BLaER1 (cell line): Measurements from ENCODE around the gene SLC43A1.

Source experiments
- H3K27ac ChIP-seq: shearing (Covaris generic); formaldehyde crosslinking; 2 replicates; pipeline ENCODE4 v1.8.1; 2022
- H3K27me3 ChIP-seq: shearing (Covaris generic); formaldehyde crosslinking; 2 replicates; pipeline ENCODE4 v1.8.1; 2022
- H3K36me3 ChIP-seq: shearing (Covaris generic); formaldehyde crosslinking; 2 replicates; pipeline ENCODE4 v1.8.1; 2022
- H3K4me1 ChIP-seq: shearing (Covaris generic); formaldehyde crosslinking; 2 replicates; pipeline ENCODE4 v1.8.1; 2022
- H3K4me2 ChIP-seq: shearing (Covaris generic); formaldehyde crosslinking; 2 replicates; pipeline ENCODE4 v1.8.1; 2022
- H3K4me3 ChIP-seq: shearing (Covaris generic); formaldehyde crosslinking; 2 replicates; pipeline ENCODE4 v1.8.1; 2022
- H3K9ac ChIP-seq: shearing (Covaris generic); formaldehyde crosslinking; 2 replicates; pipeline ENCODE4 v1.8.1; 2022
- H3K9me3 ChIP-seq: shearing (Covaris generic); formaldehyde crosslinking; 2 replicates; pipeline ENCODE4 v1.8.1; 2022
- H4K20me1 ChIP-seq: shearing (Covaris generic); formaldehyde crosslinking; 2 replicates; pipeline ENCODE4 v1.8.1; 2022
- Cebpa-rat ChIP-seq: shearing (Covaris generic); IDR thresholded peaks from 2 replicates; pipeline ENCODE4 v1.8.1; 2022

SLC43A1 gene

DNA sequence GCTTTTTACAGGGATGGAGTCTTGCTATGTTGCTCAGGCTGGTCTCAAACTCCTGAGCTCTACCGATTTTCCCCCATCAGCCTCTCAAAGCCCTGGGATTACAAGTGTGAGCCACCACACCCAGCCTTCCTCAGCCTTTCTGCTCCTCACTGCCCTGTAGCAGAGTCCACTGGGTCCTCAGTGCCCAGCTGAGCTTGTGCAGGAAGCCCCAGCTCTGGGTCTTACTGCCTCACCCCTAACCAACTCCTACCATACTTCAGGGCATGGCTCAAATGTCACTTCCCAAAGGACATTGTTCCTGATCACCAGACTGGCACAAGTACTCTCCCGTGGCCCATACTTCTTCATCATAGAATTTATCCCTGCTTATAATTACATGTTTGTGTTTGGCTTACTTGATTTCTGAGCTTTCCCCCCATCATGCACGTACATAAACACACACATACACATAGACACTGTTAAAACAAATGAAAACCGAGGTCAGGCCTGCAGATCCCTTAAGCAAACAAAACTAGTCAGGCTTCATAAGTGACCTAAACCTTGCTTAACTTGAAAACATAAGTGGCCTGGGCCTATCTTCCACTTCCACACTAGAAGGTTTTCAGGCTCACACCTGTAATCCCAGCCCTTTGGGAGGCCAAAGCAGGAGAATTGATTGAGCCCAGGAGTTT lies 74.6 kb downstream of the SLC43A1 start:
- Histone ChIP-seq H3K4me3 (no peak overlapping the region), H4K20me1 (no peaks in the 10 kb centered on the region), H3K27ac (no peak overlapping the region), H3K36me3 (no peaks in the 10 kb centered on the region), H3K9ac (no peak overlapping the region), H3K4me2 (no peak overlapping the region), H3K9me3 (no peaks in the 10 kb centered on the region), H3K4me1 (no peaks in the 10 kb centered on the region), H3K27me3 (no peaks in the 10 kb centered on the region)
- TF ChIP-seq Cebpa-rat, result no peak

- no peak for TF ChIP-seq Cebpa-rat
- no peaks in the 10 kb centered on the region for H3K4me1 ChIP-seq
- no peak overlapping the region for H3K4me3 ChIP-seq
These were observed 75.7 kb downstream of the SLC43A1 start for GRCh38 chr11:57439786-57440185.

DNA sequence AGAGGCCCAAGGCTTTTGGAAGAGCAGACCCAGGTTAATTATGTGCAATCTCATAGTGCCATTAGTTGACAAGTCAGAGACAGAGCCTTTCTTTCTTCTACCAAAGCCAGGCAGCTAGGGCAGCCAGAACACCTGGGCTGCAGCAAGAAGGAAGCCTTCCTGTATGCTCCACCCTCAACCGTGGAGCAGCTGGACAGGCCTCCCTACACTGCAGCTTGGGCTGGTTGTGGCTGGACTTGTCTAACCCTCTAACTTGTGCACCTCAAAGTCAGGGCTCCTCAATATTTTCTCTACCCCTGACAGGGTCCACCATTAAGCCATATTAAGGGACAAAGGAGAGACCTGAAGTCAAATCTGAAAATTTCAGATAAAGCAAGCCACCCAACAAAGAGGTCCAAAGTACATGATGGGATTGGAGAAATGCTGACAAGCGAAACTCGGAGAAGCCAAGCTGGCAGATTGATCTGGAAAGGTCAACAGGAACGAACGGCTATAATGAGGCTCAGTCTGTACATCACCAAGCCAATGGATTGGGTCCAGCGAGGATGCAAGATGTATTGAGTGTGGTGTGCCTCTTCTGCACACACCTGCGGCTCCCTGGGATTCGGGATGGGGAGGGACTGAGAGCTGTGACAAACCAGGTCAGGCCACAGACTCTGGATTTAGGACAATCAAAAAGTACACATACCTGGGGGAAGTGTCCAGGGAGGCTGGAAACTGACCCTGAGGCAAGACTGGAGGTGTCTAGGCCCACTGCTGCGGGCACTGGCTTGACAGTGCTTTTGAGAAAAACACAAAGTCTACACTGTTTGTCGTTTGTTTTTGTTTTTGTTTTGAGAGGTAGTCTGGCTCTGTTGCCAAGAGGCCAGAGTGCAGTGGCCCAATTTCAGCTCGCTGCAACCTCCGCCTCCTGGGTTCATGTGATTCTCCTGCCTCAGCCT lies 76.9 kb downstream of the SLC43A1 start:
- Histone ChIP-seq H3K4me1 (no peaks in the 10 kb centered on the region), H3K4me3 (no peak overlapping the region), H3K36me3 (no peaks in the 10 kb centered on the region), H3K27ac (no peak overlapping the region), H3K4me2 (no peak overlapping the region), H3K27me3 (no peaks in the 10 kb centered on the region), H3K9me3 (no peaks in the 10 kb centered on the region), H4K20me1 (no peaks in the 10 kb centered on the region), H3K9ac (no peak overlapping the region)
- TF ChIP-seq Cebpa-rat, result no peak

More at GRCh38 chr11:57439786-57440185, 75.7 kb downstream of the SLC43A1 start:
- Histone ChIP-seq H3K27ac (no peak overlapping the region), H3K4me2 (no peak overlapping the region), H3K36me3 (no peaks in the 10 kb centered on the region), H3K9ac (no peak overlapping the region), H3K27me3 (no peaks in the 10 kb centered on the region), H4K20me1 (no peaks in the 10 kb centered on the region), H3K9me3 (no peaks in the 10 kb centered on the region)

GRCh38 chr11:57436031-57436430 lies 79.5 kb downstream of the SLC43A1 start:
- Histone ChIP-seq H3K27me3 (no peaks in the 10 kb centered on the region), H3K27ac (no peak overlapping the region), H3K4me2 (no peak overlapping the region), H3K36me3 (no peaks in the 10 kb centered on the region), H3K4me3 (no peak overlapping the region), H4K20me1 (no peaks in the 10 kb centered on the region), H3K9me3 (no peaks in the 10 kb centered on the region), H3K9ac (no peak overlapping the region), H3K4me1 (peaks cover 13% of the 10 kb centered on the region)
- TF ChIP-seq Cebpa-rat, result no peak

GRCh38 chr11:57434640-57435546 lies 80.6 kb downstream of the SLC43A1 start:
- Histone ChIP-seq H3K4me1 (peaks cover 13% of the 10 kb centered on the region), H3K36me3 (no peaks in the 10 kb centered on the region), H3K4me2 (no peak overlapping the region), H3K4me3 (no peak overlapping the region), H4K20me1 (no peaks in the 10 kb centered on the region), H3K9ac (no peak overlapping the region), H3K27me3 (no peaks in the 10 kb centered on the region), H3K27ac (no peak overlapping the region), H3K9me3 (no peaks in the 10 kb centered on the region)
- no peak for TF ChIP-seq Cebpa-rat
